ENCODE measurements around the gene ARHGEF6.

The ARHGEF6 gene

DNA sequence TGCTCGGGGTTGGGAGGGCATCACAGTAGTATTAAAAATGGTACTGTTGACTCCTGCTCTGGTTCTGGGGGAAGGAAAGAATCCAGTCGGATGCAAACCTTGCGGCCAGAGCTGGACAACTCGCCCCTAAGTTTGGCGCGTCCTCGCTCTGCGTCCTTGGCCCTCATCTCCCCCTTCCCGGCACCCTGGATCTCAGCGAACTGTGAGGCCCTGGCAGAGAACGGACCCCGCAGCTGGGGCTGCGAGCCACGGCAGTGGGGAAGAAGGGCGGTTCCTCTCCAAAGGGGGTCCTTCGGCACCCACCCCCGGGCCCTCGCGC, 14.0 kb downstream of the ARHGEF6 start:
- TF ChIP-seq SIN3A (IDR thresholded peaks at IDR 0.05; ENCODE audit: borderline replicate concordance, insufficient read depth, low read length) (no peak), TAF1 (IDR thresholded peaks at IDR 0.05; ENCODE audit: borderline replicate concordance, insufficient read depth, low read length) (no peak), POLR2AphosphoS5 (IDR thresholded peaks at IDR 0.05; ENCODE audit: low read depth, low read length) (no peak), FOXP2 (optimal IDR thresholded peaks at IDR 0.05; ENCODE audit: borderline replicate concordance, extremely low read depth, extremely low read length, insufficient read depth) (no peak)
- TF ChIP-seq, protein P1, sequence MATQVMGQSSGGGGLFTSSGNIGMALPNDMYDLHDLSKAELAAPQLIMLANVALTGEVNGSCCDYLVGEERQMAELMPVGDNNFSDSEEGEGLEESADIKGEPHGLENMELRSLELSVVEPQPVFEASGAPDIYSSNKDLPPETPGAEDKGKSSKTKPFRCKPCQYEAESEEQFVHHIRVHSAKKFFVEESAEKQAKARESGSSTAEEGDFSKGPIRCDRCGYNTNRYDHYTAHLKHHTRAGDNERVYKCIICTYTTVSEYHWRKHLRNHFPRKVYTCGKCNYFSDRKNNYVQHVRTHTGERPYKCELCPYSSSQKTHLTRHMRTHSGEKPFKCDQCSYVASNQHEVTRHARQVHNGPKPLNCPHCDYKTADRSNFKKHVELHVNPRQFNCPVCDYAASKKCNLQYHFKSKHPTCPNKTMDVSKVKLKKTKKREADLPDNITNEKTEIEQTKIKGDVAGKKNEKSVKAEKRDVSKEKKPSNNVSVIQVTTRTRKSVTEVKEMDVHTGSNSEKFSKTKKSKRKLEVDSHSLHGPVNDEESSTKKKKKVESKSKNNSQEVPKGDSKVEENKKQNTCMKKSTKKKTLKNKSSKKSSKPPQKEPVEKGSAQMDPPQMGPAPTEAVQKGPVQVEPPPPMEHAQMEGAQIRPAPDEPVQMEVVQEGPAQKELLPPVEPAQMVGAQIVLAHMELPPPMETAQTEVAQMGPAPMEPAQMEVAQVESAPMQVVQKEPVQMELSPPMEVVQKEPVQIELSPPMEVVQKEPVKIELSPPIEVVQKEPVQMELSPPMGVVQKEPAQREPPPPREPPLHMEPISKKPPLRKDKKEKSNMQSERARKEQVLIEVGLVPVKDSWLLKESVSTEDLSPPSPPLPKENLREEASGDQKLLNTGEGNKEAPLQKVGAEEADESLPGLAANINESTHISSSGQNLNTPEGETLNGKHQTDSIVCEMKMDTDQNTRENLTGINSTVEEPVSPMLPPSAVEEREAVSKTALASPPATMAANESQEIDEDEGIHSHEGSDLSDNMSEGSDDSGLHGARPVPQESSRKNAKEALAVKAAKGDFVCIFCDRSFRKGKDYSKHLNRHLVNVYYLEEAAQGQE (IDR thresholded peaks at IDR 0.05; ENCODE audit: insufficient read depth in 1 of 2, low read depth in 2 of 2, low read length in 2 of 2), result no peak

DNA sequence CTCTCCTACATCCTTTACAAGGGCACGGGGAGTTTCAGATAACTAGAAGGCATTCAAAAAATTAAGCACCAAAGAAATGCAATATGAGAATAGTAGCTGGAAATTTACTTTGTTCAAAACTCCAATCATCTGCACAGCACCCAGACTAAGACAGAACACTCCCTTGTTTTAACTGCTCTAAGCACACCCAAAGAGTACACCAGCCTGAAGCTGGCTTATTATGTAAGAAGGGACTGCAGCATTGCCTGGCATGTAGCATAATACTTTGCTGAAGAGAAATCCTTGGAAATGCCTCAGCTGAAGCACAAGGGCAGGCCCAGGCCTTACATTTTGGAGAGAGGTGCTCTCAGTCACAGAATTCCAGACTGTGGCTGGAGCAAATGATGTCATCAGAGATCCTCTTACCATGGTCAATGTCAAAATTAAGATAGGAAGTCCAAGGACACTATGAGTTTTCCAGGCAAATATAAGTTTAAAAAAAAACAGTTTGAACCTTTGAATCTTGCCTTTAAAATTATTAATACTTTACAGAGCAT, 14.8 kb downstream of the ARHGEF6 start:
- TF ChIP-seq POLR2AphosphoS5 (IDR thresholded peaks at IDR 0.05; ENCODE audit: low read depth, low read length) (no peak), FOXP2 (optimal IDR thresholded peaks at IDR 0.05; ENCODE audit: borderline replicate concordance, extremely low read depth, extremely low read length, insufficient read depth) (no peak), TAF1 (IDR thresholded peaks at IDR 0.05; ENCODE audit: borderline replicate concordance, insufficient read depth, low read length) (no peak), SIN3A (IDR thresholded peaks at IDR 0.05; ENCODE audit: borderline replicate concordance, insufficient read depth, low read length) (no peak)
- TF ChIP-seq, protein P1 (IDR thresholded peaks at IDR 0.05; ENCODE audit: insufficient read depth in 1 of 2, low read depth in 2 of 2, low read length in 2 of 2), result no peak

DNA sequence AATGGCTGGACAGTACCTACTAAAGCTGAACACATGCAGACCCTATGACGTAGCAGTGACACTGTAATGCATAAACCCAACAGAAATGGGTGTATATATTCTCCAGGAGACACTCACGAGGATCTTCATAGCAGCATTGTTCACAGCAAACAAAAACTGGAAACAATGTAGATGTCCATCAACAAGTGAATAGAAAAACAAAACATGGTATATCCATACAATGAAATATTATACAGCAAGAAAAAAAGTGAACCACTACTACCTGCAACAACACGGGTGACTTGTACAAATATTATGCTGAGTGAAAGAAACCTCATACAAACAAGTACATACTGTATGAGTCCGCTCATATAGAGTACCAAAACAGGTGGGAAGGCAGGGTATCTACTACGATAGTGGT, 16.5 kb downstream of the ARHGEF6 start:
- no peak for TF ChIP-seq TAF1 (IDR thresholded peaks at IDR 0.05; ENCODE audit: borderline replicate concordance, insufficient read depth, low read length)
- TF ChIP-seq SIN3A (IDR thresholded peaks at IDR 0.05; ENCODE audit: borderline replicate concordance, insufficient read depth, low read length), result no peak

DNA sequence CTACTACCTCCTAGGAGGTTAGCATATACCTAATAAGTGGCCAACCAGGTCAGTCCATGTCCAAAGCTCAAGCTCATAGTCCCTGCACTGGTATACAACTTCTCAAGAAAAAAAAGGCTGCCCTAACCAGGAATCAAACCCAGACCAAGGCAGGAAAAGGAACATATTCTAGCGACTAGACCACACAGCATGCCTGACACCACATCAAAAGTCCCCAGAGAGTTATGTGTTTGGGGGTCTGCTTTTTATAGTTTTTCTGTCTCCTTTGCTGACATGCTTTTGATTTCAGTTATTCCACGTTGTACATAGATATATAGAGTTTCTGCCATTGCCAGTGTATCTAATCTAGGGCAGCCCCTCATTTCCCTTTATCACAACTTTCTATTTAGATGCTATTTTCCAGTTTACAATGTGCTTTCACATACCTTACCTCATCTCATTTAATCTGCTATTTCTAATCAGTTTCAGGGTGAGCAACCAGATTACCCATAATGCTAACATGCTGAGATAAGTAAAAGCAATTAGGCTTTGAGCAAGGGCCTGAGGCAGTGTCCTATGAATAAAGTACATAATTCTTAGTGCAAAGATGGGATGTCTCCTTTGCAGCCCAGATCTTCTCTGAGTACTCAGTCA, 17.8 kb downstream of the ARHGEF6 start:
- no peak for TF ChIP-seq SIN3A (IDR thresholded peaks at IDR 0.05; ENCODE audit: borderline replicate concordance, insufficient read depth, low read length)
- no peak for TF ChIP-seq POLR2AphosphoS5 (IDR thresholded peaks at IDR 0.05; ENCODE audit: low read depth, low read length)
- no peak for TF ChIP-seq FOXP2 (optimal IDR thresholded peaks at IDR 0.05; ENCODE audit: borderline replicate concordance, extremely low read depth, extremely low read length, insufficient read depth)
- TF ChIP-seq, protein P1 (IDR thresholded peaks at IDR 0.05; ENCODE audit: insufficient read depth in 1 of 2, low read depth in 2 of 2, low read length in 2 of 2), result no peak
- TF ChIP-seq TAF1 (IDR thresholded peaks at IDR 0.05; ENCODE audit: borderline replicate concordance, insufficient read depth, low read length), result no peak

DNA sequence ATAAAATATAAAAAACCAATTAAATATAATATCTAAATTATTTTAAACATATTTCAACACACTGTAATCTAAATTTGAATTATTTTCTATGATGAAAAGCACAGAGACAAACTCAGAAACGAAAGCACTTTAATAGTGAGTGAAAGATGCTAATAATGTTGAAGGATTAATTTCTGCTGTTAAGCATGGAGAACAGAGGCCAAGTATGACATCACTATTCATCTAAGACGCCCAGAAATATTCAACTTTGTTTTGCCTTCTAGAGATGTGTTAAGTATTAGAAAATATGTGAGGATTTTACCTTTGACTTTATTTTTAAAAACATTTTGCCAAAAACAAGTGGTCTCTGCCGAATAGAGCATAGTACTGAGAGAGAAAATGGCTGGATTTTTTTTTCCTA, 19.3 kb downstream of the ARHGEF6 start:
- TF ChIP-seq FOXP2 (optimal IDR thresholded peaks at IDR 0.05; ENCODE audit: borderline replicate concordance, extremely low read depth, extremely low read length, insufficient read depth) (no peak), SIN3A (IDR thresholded peaks at IDR 0.05; ENCODE audit: borderline replicate concordance, insufficient read depth, low read length) (no peak), POLR2AphosphoS5 (IDR thresholded peaks at IDR 0.05; ENCODE audit: low read depth, low read length) (no peak), TAF1 (IDR thresholded peaks at IDR 0.05; ENCODE audit: borderline replicate concordance, insufficient read depth, low read length) (no peak)
- TF ChIP-seq, protein P1 (IDR thresholded peaks at IDR 0.05; ENCODE audit: insufficient read depth in 1 of 2, low read depth in 2 of 2, low read length in 2 of 2), result no peak
